Hair follicular keratinocyte (primary cell): Measurements from ENCODE around the gene MRPL42. TPM values are rescaled to one million over a fixed set of nuclear protein-coding genes. Genes with fewer than 3 reads are reported as not detected.

ENCODE experiments used
- total RNA-seq: library from RNA; depleted of rRNA; stranded (reverse); fragments of >200 nt; gene quantifications from 2 replicates; pipeline ENCODE4 v1.2.3, GENCODE V29; 2015

Gene MRPL42
- 45.2 and 72.4 TPM in 2 replicates for total RNA-seq

GRCh38 chr12:93467351-93468007 is at the start of gene MRPL42:
Gene MRPL42, plus strand, starts transcription at chr12:93467514. Its CDS starts 1,772 bp downstream, at chr12:93469286.

GRCh38 chr12:93441617-93442410 is 25.5 kb upstream of the MRPL42 start, which contains the start of gene UBE2N:
Gene UBE2N, minus strand, starts transcription at chr12:93441947. Its CDS starts 63 bp downstream, at chr12:93441884.

Other genes starting within 250 kb of the MRPL42 start
- gene NUDT4, start 89.6 kb upstream of the MRPL42 start, total RNA-seq, result 33.1 and 44.4 TPM in 2 replicates
- gene UBE2N, start 25.6 kb upstream of the MRPL42 start, total RNA-seq, result 81.7 and 129 TPM in 2 replicates
- 24.1 and 35.1 TPM in 2 replicates for gene SOCS2, start 105.2 kb downstream of the MRPL42 start, total RNA-seq
- gene CRADD, start 209.9 kb downstream of the MRPL42 start, total RNA-seq, result 10.2 and 18.5 TPM in 2 replicates